ENCODE results near the gene HCST.

HCST gene

GRCh38 chr19:35911173-35911572 is 8.8 kb downstream of the HCST start:
- H3K36me3 ChIP-seq (ENCODE audit: control insufficient read depth, insufficient read depth, low read length) = no peaks in the 10 kb centered on the region
- no peaks in the 10 kb centered on the region for H3K4me1 ChIP-seq (ENCODE audit: control insufficient read depth, insufficient read depth, low read length)
- H3K9me3 ChIP-seq (ENCODE audit: control insufficient read depth, low read length) = no peaks in the 10 kb centered on the region
- no peaks in the 10 kb centered on the region for H3K27me3 ChIP-seq (ENCODE audit: control insufficient read depth, insufficient read depth, low read length)
- H3K9ac ChIP-seq (ENCODE audit: low read length) = no peak overlapping the region
- H3K4me3 ChIP-seq (ENCODE audit: low read length) = no peak overlapping the region

- Histone ChIP-seq H3K4me1 (ENCODE audit: control insufficient read depth, insufficient read depth, low read length) (no peaks in the 10 kb centered on the region), H3K27me3 (ENCODE audit: control insufficient read depth, insufficient read depth, low read length) (no peaks in the 10 kb centered on the region), H3K9me3 (ENCODE audit: control insufficient read depth, low read length) (no peaks in the 10 kb centered on the region), H3K9ac (ENCODE audit: low read length) (no peak overlapping the region), H3K4me3 (ENCODE audit: low read length) (no peak overlapping the region), H3K36me3 (ENCODE audit: control insufficient read depth, insufficient read depth, low read length) (no peaks in the 10 kb centered on the region)
These were observed 9.5 kb downstream of the HCST start for GRCh38 chr19:35911790-35912189.

DNA sequence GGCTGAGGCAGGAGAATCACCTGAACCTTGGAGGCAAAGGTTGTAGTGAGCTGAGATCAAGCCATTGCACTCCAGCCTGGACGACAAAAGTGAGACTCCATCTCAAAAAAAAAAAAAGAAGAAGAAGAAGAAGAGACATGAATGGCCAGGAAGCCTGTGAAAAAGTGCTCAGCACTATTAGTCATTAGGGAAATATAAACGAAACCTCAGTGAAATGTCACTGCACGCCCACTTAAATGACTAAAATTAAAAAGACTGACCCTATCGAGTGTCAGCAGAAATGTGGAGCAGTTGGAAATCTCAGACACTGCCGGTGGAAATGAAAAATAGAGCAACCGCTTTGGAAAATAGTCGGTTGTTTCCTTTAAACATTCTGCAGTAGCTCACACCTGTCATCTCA is 11.3 kb downstream of the HCST start:
- Histone ChIP-seq H3K4me3 (ENCODE audit: low read length) (no peak overlapping the region), H3K4me1 (ENCODE audit: control insufficient read depth, insufficient read depth, low read length) (no peaks in the 10 kb centered on the region), H3K9ac (ENCODE audit: low read length) (no peak overlapping the region), H3K27me3 (ENCODE audit: control insufficient read depth, insufficient read depth, low read length) (no peaks in the 10 kb centered on the region), H3K9me3 (ENCODE audit: control insufficient read depth, low read length) (no peaks in the 10 kb centered on the region), H3K36me3 (ENCODE audit: control insufficient read depth, insufficient read depth, low read length) (no peaks in the 10 kb centered on the region)

DNA sequence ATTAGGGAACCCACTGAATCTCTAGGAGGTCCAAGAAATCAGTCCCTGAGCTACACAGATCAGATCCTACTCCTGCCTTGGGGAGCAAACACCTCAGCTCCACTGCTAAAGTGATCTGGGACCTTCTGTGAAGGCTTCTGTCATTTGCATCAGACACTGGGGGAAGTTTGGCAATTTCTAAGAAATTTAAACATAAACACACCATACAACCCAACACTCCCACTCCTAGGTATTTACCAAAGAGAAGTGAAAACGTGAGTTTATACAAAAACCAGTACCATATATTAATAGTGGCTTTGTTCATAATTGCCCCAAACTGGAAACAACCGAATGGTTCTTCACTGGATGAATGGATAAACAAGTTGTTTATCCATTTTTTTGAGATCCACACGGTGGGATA is 13.1 kb downstream of the HCST start:
- H3K9me3 ChIP-seq (ENCODE audit: control insufficient read depth, low read length) = no peaks in the 10 kb centered on the region
- H3K27me3 ChIP-seq (ENCODE audit: control insufficient read depth, insufficient read depth, low read length) = no peaks in the 10 kb centered on the region
- no peaks in the 10 kb centered on the region for H3K36me3 ChIP-seq (ENCODE audit: control insufficient read depth, insufficient read depth, low read length)
- no peak overlapping the region for H3K9ac ChIP-seq (ENCODE audit: low read length)
- no peak overlapping the region for H3K4me3 ChIP-seq (ENCODE audit: low read length)
- no peaks in the 10 kb centered on the region for H3K4me1 ChIP-seq (ENCODE audit: control insufficient read depth, insufficient read depth, low read length)

DNA sequence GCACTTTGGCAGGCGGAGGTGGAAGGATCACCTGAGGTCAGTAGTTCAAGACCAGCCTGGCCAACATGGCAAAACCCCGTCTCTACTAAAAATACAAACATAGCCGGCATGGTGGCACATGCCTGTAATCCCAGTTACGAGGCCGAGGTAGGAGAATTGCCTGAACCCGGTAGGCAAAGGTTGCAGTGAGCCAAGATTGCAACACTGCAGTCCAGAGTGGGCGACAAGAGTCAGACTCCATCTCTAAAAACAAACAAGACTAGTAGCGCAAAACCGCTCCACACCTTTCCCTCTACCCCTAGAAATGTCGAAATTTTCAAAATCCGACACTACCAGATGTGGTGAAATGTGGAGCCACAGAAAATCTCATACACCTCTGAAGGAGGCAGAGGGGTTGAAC is 17.0 kb downstream of the HCST start:
- Histone ChIP-seq H3K9ac (ENCODE audit: low read length) (no peak overlapping the region), H3K36me3 (ENCODE audit: control insufficient read depth, insufficient read depth, low read length) (no peaks in the 10 kb centered on the region), H3K9me3 (ENCODE audit: control insufficient read depth, low read length) (no peaks in the 10 kb centered on the region), H3K4me1 (ENCODE audit: control insufficient read depth, insufficient read depth, low read length) (no peaks in the 10 kb centered on the region), H3K27me3 (ENCODE audit: control insufficient read depth, insufficient read depth, low read length) (no peaks in the 10 kb centered on the region), H3K4me3 (ENCODE audit: low read length) (no peak overlapping the region)

DNA sequence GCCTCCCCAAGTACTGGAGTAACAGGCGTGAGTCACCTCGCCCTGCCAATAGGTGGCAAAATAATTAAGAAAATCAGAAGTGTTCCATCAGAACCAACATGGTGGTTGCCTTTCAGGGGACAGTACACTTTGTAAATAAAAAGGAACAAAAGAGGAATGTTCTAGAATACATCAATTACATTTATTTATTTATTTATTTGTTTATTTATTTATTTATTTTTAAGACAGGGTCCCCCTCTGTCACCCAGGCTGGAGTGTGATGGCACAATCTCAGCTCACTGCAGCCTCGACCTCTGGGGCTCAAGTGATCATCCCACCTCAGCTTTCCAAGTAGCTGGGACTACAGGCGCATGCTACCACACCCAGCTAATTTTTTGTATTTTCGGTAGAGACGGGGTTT is 18.7 kb downstream of the HCST start:
- H3K9ac ChIP-seq (ENCODE audit: low read length) = no peak overlapping the region
- no peak overlapping the region for H3K4me3 ChIP-seq (ENCODE audit: low read length)
- H3K36me3 ChIP-seq (ENCODE audit: control insufficient read depth, insufficient read depth, low read length) = no peaks in the 10 kb centered on the region
- no peaks in the 10 kb centered on the region for H3K4me1 ChIP-seq (ENCODE audit: control insufficient read depth, insufficient read depth, low read length)
- no peaks in the 10 kb centered on the region for H3K27me3 ChIP-seq (ENCODE audit: control insufficient read depth, insufficient read depth, low read length)
- H3K9me3 ChIP-seq (ENCODE audit: control insufficient read depth, low read length) = no peaks in the 10 kb centered on the region

- H3K4me3 ChIP-seq (ENCODE audit: low read length) = no peak overlapping the region
- H3K4me1 ChIP-seq (ENCODE audit: control insufficient read depth, insufficient read depth, low read length) = no peaks in the 10 kb centered on the region
- no peaks in the 10 kb centered on the region for H3K9me3 ChIP-seq (ENCODE audit: control insufficient read depth, low read length)
- no peak overlapping the region for H3K9ac ChIP-seq (ENCODE audit: low read length)
- no peaks in the 10 kb centered on the region for H3K27me3 ChIP-seq (ENCODE audit: control insufficient read depth, insufficient read depth, low read length)
- H3K36me3 ChIP-seq (ENCODE audit: control insufficient read depth, insufficient read depth, low read length) = no peaks in the 10 kb centered on the region
These were observed 23.2 kb downstream of the HCST start for GRCh38 chr19:35925501-35925900.

DNA sequence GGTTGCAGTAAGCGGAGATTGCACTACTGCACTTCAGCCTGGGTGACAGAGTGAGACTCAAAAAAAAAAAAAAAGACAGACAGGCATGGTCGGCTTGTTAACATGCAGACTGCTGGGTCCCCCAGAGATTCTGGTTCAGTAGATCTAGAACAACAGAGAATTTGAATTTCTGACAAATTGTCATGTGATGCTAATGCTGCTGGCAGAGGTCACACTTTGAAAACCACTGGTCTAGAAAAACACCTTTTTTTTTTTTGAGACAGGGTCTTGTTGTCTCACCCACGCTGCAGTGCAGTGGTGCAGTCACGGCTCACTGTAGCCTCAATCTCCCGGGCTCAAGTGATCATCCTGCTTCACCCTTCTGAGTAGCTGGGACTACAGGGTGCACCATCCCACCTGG is 26.2 kb downstream of the HCST start:
- no peaks in the 10 kb centered on the region for H3K27me3 ChIP-seq (ENCODE audit: control insufficient read depth, insufficient read depth, low read length)
- no peak overlapping the region for H3K9ac ChIP-seq (ENCODE audit: low read length)
- no peaks in the 10 kb centered on the region for H3K4me1 ChIP-seq (ENCODE audit: control insufficient read depth, insufficient read depth, low read length)
- no peak overlapping the region for H3K4me3 ChIP-seq (ENCODE audit: low read length)
- H3K36me3 ChIP-seq (ENCODE audit: control insufficient read depth, insufficient read depth, low read length) = no peaks in the 10 kb centered on the region
- no peaks in the 10 kb centered on the region for H3K9me3 ChIP-seq (ENCODE audit: control insufficient read depth, low read length)

GRCh38 chr19:35929876-35930275 is 27.5 kb downstream of the HCST start:
- no peak overlapping the region for H3K9ac ChIP-seq (ENCODE audit: low read length)
- no peaks in the 10 kb centered on the region for H3K9me3 ChIP-seq (ENCODE audit: control insufficient read depth, low read length)
- no peaks in the 10 kb centered on the region for H3K36me3 ChIP-seq (ENCODE audit: control insufficient read depth, insufficient read depth, low read length)
- H3K4me1 ChIP-seq (ENCODE audit: control insufficient read depth, insufficient read depth, low read length) = no peaks in the 10 kb centered on the region
- H3K27me3 ChIP-seq (ENCODE audit: control insufficient read depth, insufficient read depth, low read length) = no peaks in the 10 kb centered on the region
- no peak overlapping the region for H3K4me3 ChIP-seq (ENCODE audit: low read length)

DNA sequence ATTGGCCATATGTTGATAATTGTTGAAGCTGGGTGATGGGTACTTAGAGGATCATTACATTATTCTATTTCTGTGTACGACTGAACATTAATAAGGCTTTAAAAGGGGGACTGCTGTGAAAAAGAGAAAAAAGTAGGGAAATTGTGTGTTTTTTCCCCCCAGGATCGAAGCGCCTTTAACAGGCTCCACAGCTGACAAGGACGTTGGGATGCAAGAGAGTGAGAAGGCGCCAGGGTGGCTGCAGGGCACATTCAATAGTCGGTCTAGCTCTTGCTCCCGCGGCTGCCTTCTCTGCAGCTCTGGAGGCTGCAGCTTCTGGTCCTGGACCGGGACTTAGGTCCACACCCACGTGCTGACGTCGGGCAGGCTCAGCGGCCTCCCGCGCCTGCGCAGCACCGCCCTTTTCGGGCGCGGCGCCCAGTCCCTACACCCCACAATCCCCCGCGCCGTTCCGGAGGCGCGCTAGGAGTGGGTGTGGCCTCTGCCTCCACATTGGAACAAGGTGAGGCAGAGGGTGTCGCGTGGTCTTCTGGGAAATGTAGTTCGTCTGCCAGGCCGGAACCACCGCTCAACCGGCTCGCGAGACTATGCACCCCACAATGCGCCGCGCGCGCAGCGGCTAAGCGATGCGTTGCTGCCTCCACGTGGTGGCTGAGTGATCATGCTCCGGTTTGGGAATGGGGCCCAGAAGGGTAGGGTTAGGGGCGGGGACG is 29.0 kb downstream of the HCST start:
- H3K36me3 ChIP-seq (ENCODE audit: control insufficient read depth, insufficient read depth, low read length) = no peaks in the 10 kb centered on the region
- no peak overlapping the region for H3K4me3 ChIP-seq (ENCODE audit: low read length)
- peak overlapping the region; percentile 47 for H3K9ac ChIP-seq (ENCODE audit: low read length)
- no peaks in the 10 kb centered on the region for H3K27me3 ChIP-seq (ENCODE audit: control insufficient read depth, insufficient read depth, low read length)
- no peaks in the 10 kb centered on the region for H3K9me3 ChIP-seq (ENCODE audit: control insufficient read depth, low read length)
- peaks cover 8% of the 10 kb centered on the region for H3K4me1 ChIP-seq (ENCODE audit: control insufficient read depth, insufficient read depth, low read length)

DNA sequence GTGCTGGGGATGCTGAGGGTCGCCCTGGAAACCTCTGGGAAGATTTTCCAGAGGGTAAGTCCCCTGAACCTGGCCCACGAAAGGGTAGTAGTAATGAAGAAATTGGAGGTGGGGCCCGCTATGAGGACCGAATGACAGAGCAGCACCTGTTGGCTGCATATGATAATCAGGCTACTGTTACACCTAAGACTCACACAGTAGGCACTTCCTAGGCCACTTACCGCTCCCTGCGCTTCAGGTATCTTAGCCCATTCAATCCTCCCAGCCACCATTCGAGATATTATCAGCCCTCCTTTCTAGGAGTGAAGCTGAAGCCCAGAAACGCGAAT is 29.5 kb downstream of the HCST start:
- no peak overlapping the region for H3K9ac ChIP-seq (ENCODE audit: low read length)
- no peaks in the 10 kb centered on the region for H3K9me3 ChIP-seq (ENCODE audit: control insufficient read depth, low read length)
- H3K36me3 ChIP-seq (ENCODE audit: control insufficient read depth, insufficient read depth, low read length) = no peaks in the 10 kb centered on the region
- H3K27me3 ChIP-seq (ENCODE audit: control insufficient read depth, insufficient read depth, low read length) = no peaks in the 10 kb centered on the region
- no peak overlapping the region for H3K4me3 ChIP-seq (ENCODE audit: low read length)
- H3K4me1 ChIP-seq (ENCODE audit: control insufficient read depth, insufficient read depth, low read length) = peaks cover 11% of the 10 kb centered on the region

DNA sequence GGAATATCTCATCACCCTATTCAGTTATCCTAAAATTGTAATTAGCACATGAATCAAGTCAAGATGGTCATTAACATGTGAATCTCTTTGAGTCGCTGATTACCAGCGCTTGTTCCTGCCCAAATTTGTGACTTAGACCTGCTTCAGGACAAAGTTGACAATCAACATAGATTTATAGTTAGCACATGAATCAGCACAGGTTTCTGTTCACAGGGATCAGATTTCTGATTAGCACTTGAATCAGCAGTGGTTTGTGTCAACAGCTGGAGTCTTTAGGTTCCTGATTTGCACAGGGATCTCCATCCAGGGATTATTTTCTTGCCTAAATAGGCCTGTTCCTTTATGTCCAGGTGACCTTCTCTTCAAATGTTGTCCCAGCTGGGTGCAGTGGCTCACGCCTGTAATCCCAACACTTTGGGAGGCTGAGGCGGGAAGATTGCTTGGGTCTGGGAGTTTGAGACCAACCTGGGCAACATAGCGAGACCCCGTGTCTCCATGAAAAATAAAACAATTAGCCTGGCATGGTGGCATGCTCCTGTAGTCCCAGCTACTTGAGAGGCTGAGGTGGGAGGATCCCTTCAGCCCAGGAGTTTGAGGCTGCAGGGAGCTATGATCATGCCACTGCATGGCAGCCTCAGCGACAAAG is 30.1 kb downstream of the HCST start:
- Histone ChIP-seq H3K9ac (ENCODE audit: low read length) (no peak overlapping the region), H3K4me3 (ENCODE audit: low read length) (no peak overlapping the region), H3K27me3 (ENCODE audit: control insufficient read depth, insufficient read depth, low read length) (no peaks in the 10 kb centered on the region), H3K4me1 (ENCODE audit: control insufficient read depth, insufficient read depth, low read length) (peaks cover 16% of the 10 kb centered on the region), H3K9me3 (ENCODE audit: control insufficient read depth, low read length) (no peaks in the 10 kb centered on the region), H3K36me3 (ENCODE audit: control insufficient read depth, insufficient read depth, low read length) (no peaks in the 10 kb centered on the region)
